Amygdala (tissue), 56 donors: Measurements from ENCODE around the gene HPN.
A peak's percentile ranks its signal among the peaks of the same experiment; 100 is the strongest.
"Not testable (repeated sequence)": the region's sequence is repeated elsewhere in the genome, so short reads cannot be mapped to it uniquely, and the experiment has no call there.

Experiments used
- DNase-seq, 56 donors: peaks; one replicate each; lab custom pipeline; 2025; lab: John Stamatoyannopoulos, UW

Gene HPN

GRCh38 chr19:35039881-35040825 is 1.4 kb upstream of the HPN start:
- DNase-seq, result no peak

- DNase-seq, result peak in 41 of 56 donors; percentile 13 to 75 (median 52)
Observed at GRCh38 chr19:35040826-35041547, 534 bp upstream of the HPN start.

DNA sequence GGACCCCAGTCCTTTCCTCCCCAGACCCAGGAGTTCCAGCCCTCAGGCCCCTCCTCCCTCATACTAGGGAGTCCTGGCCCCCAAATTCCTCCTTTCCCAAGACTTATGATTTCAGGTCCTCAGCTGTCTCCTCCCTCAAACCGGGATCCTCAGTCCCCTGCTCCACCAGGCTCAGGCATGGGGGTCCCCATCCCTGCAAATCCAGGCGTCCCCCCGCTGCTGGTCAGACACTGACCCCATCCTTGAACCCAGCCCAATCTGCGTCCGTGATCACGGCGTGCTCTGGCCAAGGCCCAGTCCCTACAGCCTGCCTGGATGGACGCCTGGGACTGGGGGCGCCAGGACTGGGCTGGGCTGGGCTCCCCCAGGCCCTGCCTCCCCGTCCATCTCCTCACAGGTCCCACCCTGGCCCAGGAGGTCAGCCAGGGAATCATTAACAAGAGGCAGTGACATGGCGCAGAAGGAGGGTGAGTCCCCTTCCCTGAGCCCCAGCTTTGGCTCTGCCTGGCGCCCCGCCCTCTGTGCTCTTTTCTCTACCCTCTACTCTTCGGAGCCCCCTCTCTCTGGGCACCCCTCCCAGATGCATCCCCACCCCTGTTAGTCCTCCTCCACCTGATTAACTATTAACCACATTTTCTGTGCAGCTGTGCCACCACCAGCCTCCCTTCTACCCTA is 672 bp downstream of the HPN start:
- no peak for DNase-seq

DNA sequence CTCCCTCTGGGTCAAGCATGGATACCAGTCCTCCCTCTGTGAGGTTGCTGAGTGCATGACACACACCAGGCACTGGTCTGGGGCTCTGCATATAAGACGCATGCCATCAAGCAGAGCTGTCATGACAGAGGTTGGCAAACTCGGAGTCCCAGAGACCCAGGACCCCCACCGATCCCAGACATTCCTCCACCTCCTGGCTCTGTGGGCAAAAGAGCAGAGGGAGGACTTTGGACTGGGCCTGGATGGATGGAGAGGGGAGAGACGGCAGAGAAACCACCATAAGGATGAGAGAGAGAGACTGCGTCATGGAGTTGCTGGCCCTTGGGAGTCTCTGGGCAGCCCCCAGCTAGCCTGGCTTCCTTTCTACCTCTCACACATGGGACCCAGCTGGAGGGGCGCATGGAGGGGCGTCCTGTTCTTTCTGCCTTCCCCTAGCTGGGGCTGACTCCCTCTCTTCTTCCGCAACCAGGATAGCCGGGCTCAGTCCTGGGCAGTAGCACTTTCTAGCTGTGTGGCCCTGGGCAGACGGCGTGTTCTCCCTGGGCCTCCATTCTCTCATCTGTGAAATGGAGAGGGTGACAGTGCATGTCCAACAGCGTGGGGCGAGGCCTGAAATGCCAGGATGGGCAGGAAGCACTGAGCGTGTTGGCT is 1.6 kb downstream of the HPN start:
- no peak for DNase-seq

GRCh38 chr19:35043906-35044305 is 2.4 kb downstream of the HPN start:
- peak in 2 of 56 donors; percentile 50 for DNase-seq

DNA sequence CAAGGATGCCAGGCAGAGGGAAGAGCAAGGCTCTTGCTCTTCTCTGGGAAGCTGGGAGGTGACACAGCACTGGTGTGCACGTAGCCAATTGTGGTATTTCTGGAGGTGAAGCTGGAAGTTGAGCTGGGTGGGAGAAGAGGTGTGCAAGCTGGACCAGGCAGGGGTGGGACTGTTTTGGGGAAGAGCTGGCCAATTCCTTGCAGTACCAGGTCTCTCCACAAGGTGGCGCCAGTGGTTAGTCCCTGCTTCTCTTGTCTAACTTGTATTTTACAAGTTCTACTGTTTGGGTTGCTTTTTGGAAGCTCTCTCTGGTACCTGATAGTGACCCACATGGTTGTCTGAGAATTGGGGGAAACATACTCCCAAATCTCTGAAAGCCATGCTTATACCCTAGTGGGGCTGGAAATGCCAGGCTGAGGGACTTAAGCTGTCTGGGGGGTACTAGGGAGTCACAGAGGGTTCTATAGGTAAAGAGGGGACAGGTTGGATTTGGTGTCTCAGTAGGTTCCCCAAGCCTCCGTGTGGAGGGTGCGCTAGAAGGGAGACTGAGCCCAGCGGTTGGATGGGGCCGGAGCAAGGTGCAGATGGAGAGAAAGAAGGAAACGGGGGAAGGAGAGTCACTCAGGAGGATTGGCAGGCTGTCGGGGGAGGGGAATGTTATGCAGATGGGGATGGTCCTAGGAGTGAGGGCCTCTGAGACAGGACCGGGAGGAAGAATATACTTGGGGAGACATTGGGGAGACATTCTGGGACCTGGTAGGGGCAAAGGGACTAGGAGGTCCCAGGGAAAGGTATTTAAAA is 3.0 kb downstream of the HPN start:
- DNase-seq, result peak in 45 of 56 donors; percentile 11 to 84 (median 56)

GRCh38 chr19:35045667-35046300 is 4.3 kb downstream of the HPN start:
- peak in 26 of 56 donors; percentile 6 to 67 (median 32) for DNase-seq

- peak in 1 of 56 donors; percentile 33 for DNase-seq
Observed at GRCh38 chr19:35046461-35046860, 4.9 kb downstream of the HPN start.

DNA sequence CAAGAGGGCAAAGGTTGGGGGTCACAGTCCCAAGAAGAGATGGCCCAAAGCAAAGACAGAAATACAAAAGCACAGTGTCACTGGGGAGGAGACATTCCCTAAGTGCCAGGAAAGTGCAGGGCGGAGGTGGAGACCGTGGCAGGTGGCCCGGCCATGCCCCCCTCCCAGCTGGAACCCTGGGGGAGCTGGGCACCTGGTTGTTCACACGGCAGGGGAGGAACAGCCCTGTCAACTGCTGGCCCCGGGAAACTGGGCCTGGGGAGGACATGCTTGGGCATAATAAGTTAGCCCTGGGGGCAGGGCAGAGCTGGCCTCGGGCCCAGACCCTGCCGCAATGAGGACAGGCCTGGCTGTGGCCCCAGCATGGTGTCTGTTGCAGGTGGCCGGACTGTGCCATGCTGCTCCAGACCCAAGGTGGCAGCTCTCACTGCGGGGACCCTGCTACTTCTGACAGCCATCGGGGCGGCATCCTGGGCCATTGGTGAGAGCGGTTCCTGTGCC is 7.4 kb downstream of the HPN start:
- peak in 52 of 56 donors; percentile 15 to 92 (median 68) for DNase-seq

- peak in 1 of 56 donors; percentile 69 for DNase-seq
Observed at GRCh38 chr19:35049456-35049855, 7.9 kb downstream of the HPN start.

GRCh38 chr19:35050662-35051061 is 9.1 kb downstream of the HPN start:
- not testable (repeated sequence) for DNase-seq

- not testable (repeated sequence) for DNase-seq
Observed at GRCh38 chr19:35051268-35051667, 9.7 kb downstream of the HPN start.

DNA sequence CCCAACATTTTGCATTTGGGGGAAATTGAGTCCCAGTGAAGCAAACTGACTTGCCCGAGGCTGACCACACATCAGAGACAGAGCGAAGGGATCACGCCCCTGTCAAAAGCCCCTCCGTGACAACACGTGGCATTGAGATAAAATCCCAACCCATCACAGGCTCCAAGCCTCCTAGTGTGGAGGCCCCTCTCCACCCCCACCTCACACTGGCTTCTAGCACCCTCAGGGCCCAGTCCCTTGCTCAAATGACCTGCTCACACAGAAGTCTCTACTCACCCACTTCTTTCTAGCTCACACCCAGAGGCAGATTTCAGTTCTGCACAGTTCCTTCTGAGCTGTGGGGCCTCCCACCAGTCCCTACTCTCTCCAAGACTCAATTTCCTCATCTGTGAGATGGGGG is 10.3 kb downstream of the HPN start:
- no peak for DNase-seq

GRCh38 chr19:35052599-35053190 is 11.2 kb downstream of the HPN start:
- DNase-seq, result no peak

GRCh38 chr19:35053667-35054293 is 12.3 kb downstream of the HPN start:
- no peak for DNase-seq

- DNase-seq, result no peak
Observed at GRCh38 chr19:35054626-35055025, 13.1 kb downstream of the HPN start.

DNA sequence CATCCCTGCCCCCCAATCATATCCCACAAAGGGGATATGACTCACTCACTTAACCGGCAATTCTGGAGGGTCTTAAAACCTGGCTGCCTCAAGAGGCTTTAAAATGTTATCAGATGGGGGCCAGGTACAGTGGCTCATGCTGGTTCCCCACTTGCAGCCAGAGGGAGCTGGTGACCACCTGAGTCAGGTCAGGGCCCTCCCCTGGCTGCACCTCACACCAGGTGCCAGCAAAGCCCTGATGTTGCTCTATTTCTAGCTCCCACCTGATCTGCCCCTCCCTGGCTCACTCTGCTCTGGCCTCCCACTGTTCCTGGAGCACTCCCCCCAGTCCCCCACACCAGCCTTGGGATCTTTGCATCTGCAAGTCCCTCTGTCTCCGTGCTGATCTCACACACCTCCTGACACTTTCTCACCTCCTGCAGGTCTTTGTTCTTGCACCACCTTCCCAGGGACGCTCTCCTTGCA is 14.2 kb downstream of the HPN start:
- no peak for DNase-seq
